Measurements from ENCODE around the gene RELCH.

The RELCH gene

DNA sequence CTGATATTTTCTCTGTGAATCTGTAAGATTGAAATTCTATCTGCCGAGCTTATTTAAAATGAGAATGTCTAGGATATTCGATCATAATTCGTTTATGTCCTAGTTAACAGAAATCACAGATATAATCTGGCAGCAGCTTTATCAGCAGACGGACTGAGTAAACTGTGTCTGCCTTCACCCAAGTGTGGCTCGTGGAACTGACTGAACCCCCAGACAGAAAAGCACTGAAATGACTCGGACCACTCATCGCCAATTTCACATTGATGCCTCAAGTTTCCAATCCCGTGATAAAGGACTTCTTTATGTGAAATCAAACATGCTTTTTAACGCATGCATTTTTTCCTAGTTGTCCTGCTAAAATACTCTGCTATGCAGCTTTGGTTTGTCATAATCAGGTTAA lies 153.9 kb downstream of the RELCH start:
- TF ChIP-seq CTCF (IDR thresholded peaks at IDR 0.05; ENCODE audit: control insufficient read depth, extremely low read depth, insufficient read depth): no peak
- DNase-seq (ENCODE audit: low read depth): no peak
- no peak overlapping the region for H3K4me3 ChIP-seq (ENCODE audit: low read depth, low read length)

GRCh38 chr18:62341473-62341872 lies 154.4 kb downstream of the RELCH start:
- no peak for DNase-seq (ENCODE audit: low read depth)
- TF ChIP-seq CTCF (IDR thresholded peaks at IDR 0.05; ENCODE audit: control insufficient read depth, extremely low read depth, insufficient read depth): no peak
- no peak overlapping the region for H3K4me3 ChIP-seq (ENCODE audit: low read depth, low read length)

DNA sequence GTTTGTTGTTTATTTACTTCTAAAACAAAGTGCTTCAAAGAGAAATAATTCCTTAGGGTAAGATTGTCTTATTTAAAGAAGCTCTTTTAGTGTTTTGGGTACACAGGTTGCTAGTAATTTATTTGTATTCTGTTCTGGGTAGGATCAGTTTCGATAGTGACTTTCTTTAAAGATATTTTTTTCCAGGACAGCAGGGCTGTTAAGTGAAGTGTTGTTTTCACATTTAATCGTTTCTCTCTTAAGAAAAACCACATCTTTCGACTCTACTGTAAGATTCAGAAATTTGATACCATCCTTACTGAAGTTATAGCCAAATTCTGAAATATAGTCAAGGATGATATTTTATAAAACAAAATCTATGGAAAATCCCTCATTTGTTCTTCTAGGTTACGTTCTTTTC lies 155.8 kb downstream of the RELCH start:
- TF ChIP-seq CTCF (IDR thresholded peaks at IDR 0.05; ENCODE audit: control insufficient read depth, extremely low read depth, insufficient read depth): no peak
- H3K4me3 ChIP-seq (ENCODE audit: low read depth, low read length): no peak overlapping the region
- DNase-seq (ENCODE audit: low read depth): no peak

DNA sequence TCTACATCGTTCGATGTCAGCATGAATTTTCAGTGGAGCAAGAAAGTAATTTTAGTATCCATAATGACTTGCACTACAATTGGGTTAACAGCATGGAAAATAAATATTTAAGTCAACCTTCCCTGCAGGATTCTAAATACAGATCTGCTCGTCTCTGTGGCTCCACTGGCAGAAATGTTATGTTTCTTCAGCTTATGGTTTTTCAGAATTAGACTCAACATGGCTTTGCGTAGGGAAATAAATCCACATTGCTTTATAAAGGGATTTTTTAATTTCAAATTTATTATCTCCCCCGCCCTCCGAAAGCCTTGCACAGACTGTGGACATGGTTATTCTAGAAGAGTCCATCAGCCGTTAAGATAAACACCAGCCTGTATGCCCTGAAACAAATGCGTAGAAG lies 156.3 kb downstream of the RELCH start:
- no peak for TF ChIP-seq CTCF (IDR thresholded peaks at IDR 0.05; ENCODE audit: control insufficient read depth, extremely low read depth, insufficient read depth)
- no peak overlapping the region for H3K4me3 ChIP-seq (ENCODE audit: low read depth, low read length)
- DNase-seq (ENCODE audit: low read depth): no peak

DNA sequence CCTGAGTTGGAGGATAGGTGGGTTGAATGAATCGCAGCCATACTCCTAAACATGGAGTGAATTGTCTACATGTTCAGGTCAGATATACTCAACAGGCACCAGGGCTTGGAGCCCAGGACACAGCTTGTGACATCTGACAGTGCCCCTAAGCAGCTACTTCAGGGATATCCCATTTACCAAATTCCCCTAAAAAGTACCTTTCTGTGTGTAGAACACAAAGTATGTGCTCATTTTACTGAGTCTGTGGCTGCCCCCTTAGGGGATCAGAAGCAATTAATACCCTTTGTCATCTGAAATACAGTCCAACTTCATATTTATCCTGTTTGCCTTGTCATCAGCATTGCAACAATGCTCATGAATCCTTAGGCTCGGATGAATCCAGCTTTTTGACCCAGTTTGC lies 158.9 kb downstream of the RELCH start:
- no peak for DNase-seq (ENCODE audit: low read depth)
- H3K4me3 ChIP-seq (ENCODE audit: low read depth, low read length): no peak overlapping the region
- no peak for TF ChIP-seq CTCF (IDR thresholded peaks at IDR 0.05; ENCODE audit: control insufficient read depth, extremely low read depth, insufficient read depth)

- no peak for DNase-seq (ENCODE audit: low read depth)
- TF ChIP-seq CTCF (IDR thresholded peaks at IDR 0.05; ENCODE audit: control insufficient read depth, extremely low read depth, insufficient read depth): no peak
- H3K4me3 ChIP-seq (ENCODE audit: low read depth, low read length): no peak overlapping the region
Observed at GRCh38 chr18:62346333-62347088, 159.5 kb downstream of the RELCH start.

GRCh38 chr18:62347089-62347506 lies 160.0 kb downstream of the RELCH start:
- no peak for DNase-seq (ENCODE audit: low read depth)
- TF ChIP-seq CTCF (IDR thresholded peaks at IDR 0.05; ENCODE audit: control insufficient read depth, extremely low read depth, insufficient read depth): no peak
- H3K4me3 ChIP-seq (ENCODE audit: low read depth, low read length): no peak overlapping the region
